T-cell (primary cell): ENCODE data around the gene NXPE4. TPM values are rescaled to one million over a fixed set of nuclear protein-coding genes. Genes with fewer than 3 reads are reported as not detected.

Experiments used
- ATAC-seq, 4 experiments: fragments of 200-7000 bp in 3 of 4; fragments of 150-1000 bp in 1 of 4; cut with Tn5 transposase; replicated peaks in 1 of 4; 1 replicate in 3 of 4; 2 replicates in 1 of 4; pipeline ENCODE4 v1.10.0; 2021; ENCODE audit warnings: moderate library complexity in 3 of 4, mild to moderate bottlenecking in 2 of 4, moderate number of reproducible peaks in 1 of 4
- CTCF ChIA-PET, 2 donors: fragments of 300-600 bp; sonication (Branson Sonifier 250); formaldehyde crosslinking; loops; one replicate each; lab custom pipeline; 2022; ENCODE audit warnings: antibody characterized with exemption in 2 of 2; lab: Charles Lee
- POLR2A ChIA-PET, 2 donors: fragments of 300-600 bp; sonication (Branson Sonifier 250); formaldehyde crosslinking; loops; one replicate each; lab custom pipeline; 2022; ENCODE audit warnings: antibody characterized with exemption in 2 of 2; lab: Charles Lee
- DNase-seq, 35 experiments: peaks; one replicate each; pipeline versions ENCODE4 v3.0.0 to v3.0.0-alpha.2; 2013 to 2023
- H3K27ac ChIP-seq: one replicate; pipeline ENCODE4 v1.5.1; 2013; ENCODE audit warnings: low read length
- H3K27me3 ChIP-seq, 2 experiments: replicated peaks in 1 of 2; 1 replicate in 1 of 2; 2 replicates in 1 of 2; pipeline versions ENCODE4 v1.6.1 to v1.7.0; 2013; ENCODE audit warnings: low read length in 1 of 2, mixed read lengths in 1 of 2; ENCODE audit not compliant: control insufficient read depth in 2 of 2, insufficient read depth in 2 of 2; ENCODE audit errors: extremely low read depth in 1 of 2
- H3K36me3 ChIP-seq, 2 donors: 1 replicate in 1 of 2; 2 replicates in 1 of 2; pipeline versions ENCODE4 v1.6.1 to v1.7.0; 2013; ENCODE audit warnings: low read length in 1 of 2; ENCODE audit not compliant: control insufficient read depth in 2 of 2, insufficient read depth in 1 of 2; ENCODE audit errors: extremely low read depth in 1 of 2
- H3K4me1 ChIP-seq, 2 experiments: 1 replicate in 1 of 2; 2 replicates in 1 of 2; pipeline versions ENCODE4 v1.6.1 to v1.7.0; 2013; ENCODE audit warnings: low read length in 2 of 2, mixed read lengths in 1 of 2; ENCODE audit not compliant: insufficient read depth in 2 of 2, control insufficient read depth in 1 of 2; ENCODE audit errors: extremely low read depth in 1 of 2
- H3K4me3 ChIP-seq, 2 donors: 1 replicate in 1 of 2; 2 replicates in 1 of 2; pipeline versions ENCODE4 v1.5.1 to v1.7.0; 2013; ENCODE audit warnings: mild to moderate bottlenecking in 2 of 2, low read length in 1 of 2, moderate library complexity in 1 of 2; ENCODE audit not compliant: control insufficient read depth in 1 of 2; ENCODE audit errors: extremely low read depth in 1 of 2
- H3K9me3 ChIP-seq: 2 replicates; pipeline ENCODE4 v1.7.0; 2013
- H3K27ac Mint-ChIP-seq, 2 donors: one replicate each; pipeline ENCODE4 v1.8.0; 2020 to 2021; ENCODE audit warnings: mild to moderate bottlenecking in 2 of 2, mixed read lengths in 2 of 2
- H3K27me3 Mint-ChIP-seq, 2 donors: one replicate each; pipeline ENCODE4 v1.8.0; 2021 to 2022; ENCODE audit warnings: mixed read lengths in 2 of 2
- H3K36me3 Mint-ChIP-seq: one replicate; pipeline ENCODE4 v1.8.0; 2021; ENCODE audit warnings: mixed read lengths
- H3K4me1 Mint-ChIP-seq, 3 donors: one replicate each; pipeline ENCODE4 v1.8.0; 2020 to 2022; ENCODE audit warnings: mixed read lengths in 3 of 3, mild to moderate bottlenecking in 1 of 3
- H3K4me3 Mint-ChIP-seq, 3 donors: one replicate each; pipeline ENCODE4 v1.8.0; 2020 to 2022; ENCODE audit warnings: mild to moderate bottlenecking in 3 of 3, mixed read lengths in 3 of 3, moderate library complexity in 3 of 3
- H3K9me3 Mint-ChIP-seq, 3 donors: one replicate each; pipeline ENCODE4 v1.8.0; 2020 to 2022; ENCODE audit warnings: mixed read lengths in 3 of 3
- WGBS: methylation state at CpG from one replicate; pipeline ENCODE4 v1.1.5; 2013; ENCODE audit warnings: missing lambda C conversion rate; ENCODE audit not compliant: insufficient coverage; 5-methylcytosine and 5-hydroxymethylcytosine counted together
- total RNA-seq, 35 experiments: library from RNA in 6 of 35; stranded (reverse) in 6 of 35; fragments of 120-200 nt in 1 of 35; gene quantifications; one replicate each; pipeline versions ENCODE4 v1.2.1 to v1.2.4 and lab custom pipeline; 2013 to 2026

Gene NXPE4
- total RNA-seq, 5 donors from 2014 or later (not counting 1 experiment from before 2014, with no cell fraction given), result not detected

GRCh38 chr11:114566276-114566675, 29.3 kb downstream of the NXPE4 start:
- Mint-ChIP-seq H3K27ac (no peak overlapping the region), H3K4me3 (no peak overlapping the region), H3K9me3 (no peaks in the 10 kb centered on the region), H3K36me3 (no peaks in the 10 kb centered on the region), H3K27me3 (peaks cover 8 to 16% of the 10 kb centered on the region in 2 donors), H3K4me1 (no peaks in the 10 kb centered on the region)
- ATAC-seq (no peak), DNase-seq (no peak)
- no peaks in the 10 kb centered on the region for H3K27me3 ChIP-seq
- no peak overlapping the region for H3K27ac ChIP-seq
- H3K9me3 ChIP-seq, result no peaks in the 10 kb centered on the region
- no peak overlapping the region for H3K4me3 ChIP-seq
- POLR2A ChIA-PET, result no interaction called here
- 60% methylated on average over 1 of the region's 2 CpGs for WGBS
- no peaks in the 10 kb centered on the region for H3K36me3 ChIP-seq
- CTCF ChIA-PET, result no interaction called here
- H3K4me1 ChIP-seq, result no peaks in the 10 kb centered on the region

GRCh38 chr11:114564831-114565230, 30.8 kb downstream of the NXPE4 start:
- Mint-ChIP-seq H3K36me3 (no peaks in the 10 kb centered on the region), H3K27me3 (peaks cover 4 to 12% of the 10 kb centered on the region in 2 donors), H3K27ac (no peak overlapping the region), H3K4me1 (no peaks in the 10 kb centered on the region), H3K9me3 (no peaks in the 10 kb centered on the region), H3K4me3 (no peak overlapping the region)
- DNase-seq (no peak), ATAC-seq (no peak)
- ChIA-PET CTCF (no interaction called here), POLR2A (no interaction called here)
- Histone ChIP-seq H3K4me3 (no peak overlapping the region), H3K27me3 (no peaks in the 10 kb centered on the region), H3K36me3 (no peaks in the 10 kb centered on the region), H3K27ac (no peak overlapping the region), H3K4me1 (no peaks in the 10 kb centered on the region), H3K9me3 (no peaks in the 10 kb centered on the region)
- no CpG with 5 or more reads among the region's 1 CpG for WGBS

GRCh38 chr11:114563077-114563476, 32.5 kb downstream of the NXPE4 start:
- WGBS, result no CpG with 5 or more reads among the region's 2 CpGs
- Mint-ChIP-seq H3K9me3 (no peaks in the 10 kb centered on the region), H3K27ac (no peak overlapping the region), H3K4me1 (no peaks in the 10 kb centered on the region), H3K27me3 (peaks cover 1 to 20% of the 10 kb centered on the region in 2 donors), H3K4me3 (no peak overlapping the region), H3K36me3 (no peaks in the 10 kb centered on the region)
- POLR2A ChIA-PET, result no interaction called here
- CTCF ChIA-PET, result no interaction called here
- DNase-seq, result no peak
- Histone ChIP-seq H3K27me3 (no peaks in the 10 kb centered on the region), H3K9me3 (no peaks in the 10 kb centered on the region), H3K27ac (no peak overlapping the region), H3K4me1 (no peaks in the 10 kb centered on the region), H3K36me3 (no peaks in the 10 kb centered on the region), H3K4me3 (no peak overlapping the region)
- ATAC-seq, result no peak

GRCh38 chr11:114562166-114562916, 33.2 kb downstream of the NXPE4 start:
- Histone ChIP-seq H3K9me3 (no peaks in the 10 kb centered on the region), H3K4me3 (no peak overlapping the region), H3K27me3 (no peaks in the 10 kb centered on the region), H3K36me3 (no peaks in the 10 kb centered on the region), H3K4me1 (no peaks in the 10 kb centered on the region), H3K27ac (no peak overlapping the region)
- ATAC-seq, result no peak
- WGBS, result no CpG with 5 or more reads among the region's 3 CpGs
- Mint-ChIP-seq H3K9me3 (no peaks in the 10 kb centered on the region), H3K36me3 (no peaks in the 10 kb centered on the region), H3K4me3 (no peak overlapping the region), H3K27ac (no peak overlapping the region), H3K4me1 (no peaks in the 10 kb centered on the region), H3K27me3 (peaks cover 1 to 20% of the 10 kb centered on the region in 2 donors)
- ChIA-PET CTCF (no interaction called here), POLR2A (no interaction called here)
- DNase-seq, result no peak

- Mint-ChIP-seq H3K4me3 (no peak within 1 kb of the TSS), H3K27me3 (peaks cover 1 to 20% of the 10 kb centered on the region in 2 donors), H3K36me3 (no peaks in the 10 kb centered on the region), H3K9me3 (no peaks in the 10 kb centered on the region), H3K27ac (no peak within 1 kb of the TSS), H3K4me1 (no peaks in the 10 kb centered on the region)
- Histone ChIP-seq H3K27ac (no peak within 1 kb of the TSS), H3K36me3 (no peaks in the 10 kb centered on the region), H3K4me3 (no peak within 1 kb of the TSS), H3K27me3 (peaks cover 0 to 3% of the 10 kb centered on the region in 2 experiments), H3K4me1 (no peaks in the 10 kb centered on the region), H3K9me3 (no peaks in the 10 kb centered on the region)
- no peak for ATAC-seq
- ChIA-PET CTCF (no interaction called here), POLR2A (no interaction called here)
- WGBS, result no CpG with 5 or more reads among the region's 4 CpGs
- no peak for DNase-seq
These were observed 35.9 kb downstream of the NXPE4 start, which contains the start of gene NXPE1 for GRCh38 chr11:114559425-114560310. TSS of gene NXPE1 (minus strand) at chr11:114559881. CDS start at chr11:114551201, 8,680 bp downstream.

GRCh38 chr11:114556135-114556534, 39.5 kb downstream of the NXPE4 start:
- Mint-ChIP-seq H3K36me3 (no peaks in the 10 kb centered on the region), H3K27ac (no peak overlapping the region), H3K27me3 (peaks cover 0 to 9% of the 10 kb centered on the region in 2 donors), H3K4me1 (no peaks in the 10 kb centered on the region), H3K4me3 (no peak overlapping the region), H3K9me3 (no peaks in the 10 kb centered on the region)
- ChIA-PET POLR2A (no interaction called here), CTCF (no interaction called here)
- H3K9me3 ChIP-seq, result no peaks in the 10 kb centered on the region
- ATAC-seq (no peak), DNase-seq (no peak)
- H3K4me3 ChIP-seq, result no peak overlapping the region
- no peak overlapping the region for H3K27ac ChIP-seq
- no peaks in the 10 kb centered on the region for H3K4me1 ChIP-seq
- no peaks in the 10 kb centered on the region for H3K36me3 ChIP-seq
- no CpG with 5 or more reads among the region's 1 CpG for WGBS
- H3K27me3 ChIP-seq, result peaks cover 0 to 3% of the 10 kb centered on the region in 2 experiments
